Right lung (tissue), 5 donors: ENCODE measurements around the gene CROCC2. TPM values are rescaled to one million over a fixed set of nuclear protein-coding genes. Genes with fewer than 3 reads are reported as not detected.

Experiments used
- DNase-seq, 2 donors: peaks; one replicate each; pipeline ENCODE4 v3.0.0-alpha.2; 2013
- polyA plus RNA-seq, 5 donors: library from polyadenylated mRNA; unstranded; fragments of 120-200 nt; gene quantifications; one replicate each; pipeline versions ENCODE4 v1.2.1 to v1.2.3, GENCODE V29; 2013; ENCODE audit warnings: inconsistent platforms in 1 of 5, low replicate concordance in 1 of 5; ENCODE audit not compliant: insufficient read length in 5 of 5, insufficient read depth in 1 of 5

Gene CROCC2
- polyA plus RNA-seq, 5 donors = 0.95 to 3.5 (median 2.7) TPM

GRCh38 chr2:240932724-240933047 is 26.6 kb downstream of the CROCC2 start:
- DNase-seq = no peak

GRCh38 chr2:240933048-240933965 is 27.2 kb downstream of the CROCC2 start:
- DNase-seq = no peak

GRCh38 chr2:240933966-240934700 is 28.0 kb downstream of the CROCC2 start:
- no peak for DNase-seq

- no peak for DNase-seq
Observed at GRCh38 chr2:240934701-240935102, 28.6 kb downstream of the CROCC2 start.

- DNase-seq = no peak
Observed at GRCh38 chr2:240935103-240935876, 29.2 kb downstream of the CROCC2 start.

- no peak for DNase-seq
Observed at GRCh38 chr2:240936106-240936505, 30.0 kb downstream of the CROCC2 start.

GRCh38 chr2:240946046-240946445 is 39.9 kb downstream of the CROCC2 start:
- DNase-seq = no peak

- DNase-seq = no peak
Observed at GRCh38 chr2:240946654-240947053, 40.5 kb downstream of the CROCC2 start.

GRCh38 chr2:240947176-240947575 is 41.0 kb downstream of the CROCC2 start:
- no peak for DNase-seq

- DNase-seq = no peak
Observed at GRCh38 chr2:240947607-240948006, 41.5 kb downstream of the CROCC2 start.

GRCh38 chr2:240948086-240948485 is 42.0 kb downstream of the CROCC2 start:
- DNase-seq = no peak

GRCh38 chr2:240948905-240949790 is 43.0 kb downstream of the CROCC2 start:
- DNase-seq = no peak

GRCh38 chr2:240949791-240950705 is 43.9 kb downstream of the CROCC2 start:
- no peak for DNase-seq

GRCh38 chr2:240951045-240951594 is 45.0 kb downstream of the CROCC2 start:
- DNase-seq = no peak

GRCh38 chr2:240952496-240953246 is 46.5 kb downstream of the CROCC2 start:
- DNase-seq = no peak

- no peak for DNase-seq
Observed at GRCh38 chr2:240953426-240954410, 47.6 kb downstream of the CROCC2 start.

GRCh38 chr2:240954436-240955305 is 48.5 kb downstream of the CROCC2 start:
- DNase-seq = no peak
